Liver (tissue), 9 donors: ENCODE results near the gene ITPA. TPM values are rescaled to one million over a fixed set of nuclear protein-coding genes. Genes with fewer than 3 reads are reported as not detected.

ENCODE experiments used
- DNase-seq: peaks from one replicate; pipeline ENCODE4 v3.0.0-alpha.2; 2017; ENCODE audit warnings: low spot score
- H3K27ac ChIP-seq, 2 donors: one replicate each; pipeline ENCODE4 v1.7.0; 2013; ENCODE audit warnings: inconsistent platforms in 2 of 2, low read length in 2 of 2, control low read depth in 1 of 2, low read depth in 1 of 2, mild to moderate bottlenecking in 1 of 2
- H3K27me3 ChIP-seq, 4 donors: one replicate each; pipeline versions ENCODE4 v1.6.1 to v1.7.0; 2013; ENCODE audit warnings: low read length in 3 of 4, inconsistent platforms in 1 of 4, mild to moderate bottlenecking in 1 of 4, moderate library complexity in 1 of 4; ENCODE audit not compliant: control insufficient read depth in 4 of 4, insufficient read depth in 4 of 4
- H3K36me3 ChIP-seq, 4 donors: one replicate each; pipeline versions ENCODE4 v1.6.1 to v1.7.0; 2013; ENCODE audit warnings: low read length in 3 of 4, mild to moderate bottlenecking in 3 of 4, low read depth in 1 of 4, moderate library complexity in 1 of 4; ENCODE audit not compliant: control insufficient read depth in 4 of 4, insufficient read depth in 3 of 4
- H3K4me1 ChIP-seq, 4 donors: one replicate each; pipeline versions ENCODE4 v1.6.1 to v1.7.0; 2013; ENCODE audit warnings: low read length in 3 of 4, mild to moderate bottlenecking in 3 of 4, moderate library complexity in 1 of 4; ENCODE audit not compliant: control insufficient read depth in 4 of 4, insufficient read depth in 4 of 4
- H3K4me3 ChIP-seq, 3 donors: one replicate each; pipeline versions ENCODE4 v1.6.1 to v1.7.0; 2013; ENCODE audit warnings: low read length in 3 of 3, control low read depth in 1 of 3, low read depth in 1 of 3, mild to moderate bottlenecking in 1 of 3
- H3K9ac ChIP-seq, 2 donors: one replicate each; pipeline ENCODE4 v1.7.0; 2013; ENCODE audit warnings: low read length in 2 of 2, mild to moderate bottlenecking in 2 of 2, moderate library complexity in 2 of 2, control low read depth in 1 of 2, low read depth in 1 of 2
- H3K9me3 ChIP-seq, 4 donors: one replicate each; pipeline versions ENCODE4 v1.6.1 to v1.7.0; 2013; ENCODE audit warnings: low read length in 3 of 4; ENCODE audit not compliant: control insufficient read depth in 4 of 4
- FOXA1 ChIP-seq: IDR thresholded peaks from 2 replicates; pipeline ENCODE4 v1.6.1; 2016; ENCODE audit warnings: antibody characterized with exemption
- GABPA ChIP-seq, 2 donors: IDR thresholded peaks in 1 of 2; conservative IDR thresholded peaks in 1 of 2; 2 replicates each; pipeline ENCODE4 v1.6.1; 2016; ENCODE audit warnings: antibody characterized with exemption in 2 of 2, mild to moderate bottlenecking in 1 of 2, moderate library complexity in 1 of 2
- JUND ChIP-seq, 2 donors: IDR thresholded peaks; 2 replicates each; pipeline ENCODE4 v1.6.1; 2016; ENCODE audit warnings: antibody characterized with exemption in 2 of 2
- NR2F2 ChIP-seq: IDR thresholded peaks from 2 replicates; pipeline ENCODE4 v1.6.1; 2016; ENCODE audit warnings: antibody characterized with exemption
- RXRA ChIP-seq, 2 donors: IDR thresholded peaks; 2 replicates each; pipeline ENCODE4 v1.6.1; 2017 to 2018; ENCODE audit warnings: antibody characterized with exemption in 2 of 2, mild to moderate bottlenecking in 1 of 2
- SP1 ChIP-seq: IDR thresholded peaks from 2 replicates; pipeline ENCODE4 v1.6.1; 2018; ENCODE audit warnings: antibody characterized with exemption, mild to moderate bottlenecking
- TAF1 ChIP-seq: conservative IDR thresholded peaks from 2 replicates; pipeline ENCODE4 v1.6.1; 2016; ENCODE audit warnings: antibody characterized with exemption, mild to moderate bottlenecking
- YY1 ChIP-seq: IDR thresholded peaks from 2 replicates; pipeline ENCODE4 v1.6.1; 2016; ENCODE audit warnings: antibody characterized with exemption, mild to moderate bottlenecking
- WGBS: extraction: QIAGEN DNeasy Blood & Tissue Kit; methylation state at CpG from one replicate; pipeline ENCODE4 v1.1.7; 2013; 5-methylcytosine and 5-hydroxymethylcytosine counted together
- polyA plus RNA-seq, 2 donors: library from polyadenylated mRNA; stranded (reverse) in 1 of 2; unstranded in 1 of 2; fragments of 200-250 nt in 1 of 2; fragments of >200 nt in 1 of 2; fragmentation: Nextera tagmentation in 1 of 2; extraction: Ambion mirVana in 1 of 2; gene quantifications; one replicate each; pipeline versions ENCODE4 v1.2.1 to v1.2.3, GENCODE V29; 2013 to 2015
- total RNA-seq, 2 donors: library from RNA; depleted of rRNA; stranded (reverse); fragments of >200 nt; gene quantifications; one replicate each; pipeline ENCODE4 v1.2.3, GENCODE V29; 2014
- TF ChIP-seq, protein P1 (sequence below): IDR thresholded peaks from 2 replicates; pipeline ENCODE4 v1.6.1; 2016; ENCODE audit warnings: antibody characterized with exemption, mild to moderate bottlenecking
- TF ChIP-seq, protein P2 (sequence below): IDR thresholded peaks from 2 replicates; pipeline ENCODE4 v1.6.1; 2016; ENCODE audit warnings: antibody characterized with exemption
- TF ChIP-seq, protein P3 (sequence below): fragments of 150-350 bp; IDR thresholded peaks from 2 replicates; pipeline ENCODE4 v1.5.1; 2017; ENCODE audit warnings: improper control_type of control experiment, low read depth, low read length; ENCODE audit not compliant: missing input control
- TF ChIP-seq, protein P4 (sequence below): IDR thresholded peaks from 2 replicates; pipeline ENCODE4 v1.6.1; 2016; ENCODE audit warnings: antibody characterized with exemption
- donor health status: healthy.
- donor health status: healthy.
- donor health status: healthy.
- donor health status: healthy.
- donor health status: healthy.

Gene ITPA
- total and polyA plus RNA-seq, 4 donors = 14.4 to 39.8 (median 19.7) TPM

DNA sequence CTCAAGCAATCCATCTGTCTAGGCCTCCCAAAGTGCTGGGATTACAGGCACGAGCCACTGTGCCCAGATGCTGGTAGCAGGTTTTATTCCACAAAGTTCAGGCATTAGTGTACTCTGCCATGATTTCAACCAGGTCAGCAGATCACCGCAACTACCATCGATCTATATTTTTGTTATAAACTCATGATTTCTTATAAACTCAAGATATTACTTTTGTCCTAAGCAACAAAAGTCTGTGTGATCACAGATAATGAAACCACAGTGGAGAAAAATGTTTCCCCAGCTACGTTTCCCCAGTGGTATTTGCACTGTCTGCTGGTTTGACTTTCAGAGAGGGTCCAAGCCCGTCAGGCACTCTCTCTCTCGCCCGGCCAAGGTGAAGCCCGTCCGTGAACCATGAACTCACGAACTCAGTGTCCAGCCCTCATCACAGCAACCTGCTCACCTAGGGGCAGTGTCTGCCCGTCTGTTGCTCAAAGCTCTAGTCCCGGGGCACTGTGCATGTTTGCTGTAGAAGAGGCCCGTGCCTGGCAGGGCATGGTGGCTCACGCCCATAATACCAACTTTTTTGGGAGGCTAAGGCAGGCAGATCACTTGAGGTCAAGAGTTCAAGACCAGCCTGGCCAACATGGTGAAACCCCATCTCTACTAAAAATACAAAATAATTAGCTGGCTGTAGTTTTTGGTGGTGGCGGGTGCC, 22.7 kb downstream of the ITPA start (continued):
- TF ChIP-seq, protein P1, sequence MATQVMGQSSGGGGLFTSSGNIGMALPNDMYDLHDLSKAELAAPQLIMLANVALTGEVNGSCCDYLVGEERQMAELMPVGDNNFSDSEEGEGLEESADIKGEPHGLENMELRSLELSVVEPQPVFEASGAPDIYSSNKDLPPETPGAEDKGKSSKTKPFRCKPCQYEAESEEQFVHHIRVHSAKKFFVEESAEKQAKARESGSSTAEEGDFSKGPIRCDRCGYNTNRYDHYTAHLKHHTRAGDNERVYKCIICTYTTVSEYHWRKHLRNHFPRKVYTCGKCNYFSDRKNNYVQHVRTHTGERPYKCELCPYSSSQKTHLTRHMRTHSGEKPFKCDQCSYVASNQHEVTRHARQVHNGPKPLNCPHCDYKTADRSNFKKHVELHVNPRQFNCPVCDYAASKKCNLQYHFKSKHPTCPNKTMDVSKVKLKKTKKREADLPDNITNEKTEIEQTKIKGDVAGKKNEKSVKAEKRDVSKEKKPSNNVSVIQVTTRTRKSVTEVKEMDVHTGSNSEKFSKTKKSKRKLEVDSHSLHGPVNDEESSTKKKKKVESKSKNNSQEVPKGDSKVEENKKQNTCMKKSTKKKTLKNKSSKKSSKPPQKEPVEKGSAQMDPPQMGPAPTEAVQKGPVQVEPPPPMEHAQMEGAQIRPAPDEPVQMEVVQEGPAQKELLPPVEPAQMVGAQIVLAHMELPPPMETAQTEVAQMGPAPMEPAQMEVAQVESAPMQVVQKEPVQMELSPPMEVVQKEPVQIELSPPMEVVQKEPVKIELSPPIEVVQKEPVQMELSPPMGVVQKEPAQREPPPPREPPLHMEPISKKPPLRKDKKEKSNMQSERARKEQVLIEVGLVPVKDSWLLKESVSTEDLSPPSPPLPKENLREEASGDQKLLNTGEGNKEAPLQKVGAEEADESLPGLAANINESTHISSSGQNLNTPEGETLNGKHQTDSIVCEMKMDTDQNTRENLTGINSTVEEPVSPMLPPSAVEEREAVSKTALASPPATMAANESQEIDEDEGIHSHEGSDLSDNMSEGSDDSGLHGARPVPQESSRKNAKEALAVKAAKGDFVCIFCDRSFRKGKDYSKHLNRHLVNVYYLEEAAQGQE = no peak

DNA sequence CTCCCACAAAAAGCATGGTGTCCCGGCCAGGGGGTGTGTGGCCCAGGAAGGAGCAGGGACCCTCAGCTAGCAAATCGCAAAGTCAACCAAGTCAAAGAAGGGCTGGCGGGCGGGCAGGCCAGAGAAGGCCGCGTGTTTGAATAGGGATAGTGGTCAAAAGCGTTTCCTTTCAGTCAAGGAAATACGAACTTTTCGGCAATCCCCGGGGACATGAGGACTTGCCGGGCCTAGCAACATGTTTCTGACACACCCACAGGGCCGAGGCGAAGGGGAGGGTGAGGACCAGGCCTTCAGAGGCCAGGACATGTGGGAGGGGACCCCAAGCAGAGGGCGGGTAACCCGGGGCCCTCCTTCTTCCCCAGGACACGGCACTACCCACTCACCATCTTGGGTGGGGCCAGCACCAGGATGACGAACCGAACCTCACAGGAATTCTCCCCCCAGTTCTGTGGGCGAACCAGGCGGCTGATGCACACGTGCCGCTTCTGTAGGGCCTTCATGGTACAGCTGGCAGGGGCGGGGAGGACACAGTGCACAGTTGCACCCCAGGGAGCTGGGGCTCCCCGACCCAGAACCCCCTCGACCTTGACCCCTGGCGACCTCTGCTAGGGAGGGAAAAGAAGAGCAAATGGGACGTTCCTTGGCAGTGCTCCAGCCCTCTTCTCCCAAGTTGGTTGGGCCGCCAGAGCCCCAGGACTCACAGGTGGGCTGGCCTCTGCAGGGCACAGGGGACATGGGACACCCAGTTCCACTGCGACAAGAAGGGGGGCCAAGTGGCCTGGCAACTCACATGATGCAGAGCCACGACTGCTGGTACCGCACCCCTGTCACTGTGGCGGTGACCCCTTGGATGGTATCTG, 24.1 kb downstream of the ITPA start:
- H3K27ac ChIP-seq = no peak overlapping the region
- H3K27me3 ChIP-seq = peaks cover 0 to 2% (median 0%) of the 10 kb centered on the region in 4 donors
- no peak overlapping the region for H3K9ac ChIP-seq
- peaks cover under 1 to 6% (median 2%) of the 10 kb centered on the region in 4 donors for H3K4me1 ChIP-seq
- H3K36me3 ChIP-seq = no peaks in the 10 kb centered on the region
- H3K9me3 ChIP-seq = no peaks in the 10 kb centered on the region
- H3K4me3 ChIP-seq = no peak overlapping the region
- TF ChIP-seq, protein P2, sequence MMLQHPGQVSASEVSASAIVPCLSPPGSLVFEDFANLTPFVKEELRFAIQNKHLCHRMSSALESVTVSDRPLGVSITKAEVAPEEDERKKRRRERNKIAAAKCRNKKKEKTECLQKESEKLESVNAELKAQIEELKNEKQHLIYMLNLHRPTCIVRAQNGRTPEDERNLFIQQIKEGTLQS = no peak
- TF ChIP-seq YY1 (no peak), FOXA1 (no peak), JUND (IDR thresholded peaks at IDR 0.05) (no peak), RXRA (IDR thresholded peaks at IDR 0.05) (no peak)
- TF ChIP-seq, protein P3, sequence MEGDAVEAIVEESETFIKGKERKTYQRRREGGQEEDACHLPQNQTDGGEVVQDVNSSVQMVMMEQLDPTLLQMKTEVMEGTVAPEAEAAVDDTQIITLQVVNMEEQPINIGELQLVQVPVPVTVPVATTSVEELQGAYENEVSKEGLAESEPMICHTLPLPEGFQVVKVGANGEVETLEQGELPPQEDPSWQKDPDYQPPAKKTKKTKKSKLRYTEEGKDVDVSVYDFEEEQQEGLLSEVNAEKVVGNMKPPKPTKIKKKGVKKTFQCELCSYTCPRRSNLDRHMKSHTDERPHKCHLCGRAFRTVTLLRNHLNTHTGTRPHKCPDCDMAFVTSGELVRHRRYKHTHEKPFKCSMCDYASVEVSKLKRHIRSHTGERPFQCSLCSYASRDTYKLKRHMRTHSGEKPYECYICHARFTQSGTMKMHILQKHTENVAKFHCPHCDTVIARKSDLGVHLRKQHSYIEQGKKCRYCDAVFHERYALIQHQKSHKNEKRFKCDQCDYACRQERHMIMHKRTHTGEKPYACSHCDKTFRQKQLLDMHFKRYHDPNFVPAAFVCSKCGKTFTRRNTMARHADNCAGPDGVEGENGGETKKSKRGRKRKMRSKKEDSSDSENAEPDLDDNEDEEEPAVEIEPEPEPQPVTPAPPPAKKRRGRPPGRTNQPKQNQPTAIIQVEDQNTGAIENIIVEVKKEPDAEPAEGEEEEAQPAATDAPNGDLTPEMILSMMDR = no peak
- TF ChIP-seq, protein P4, sequence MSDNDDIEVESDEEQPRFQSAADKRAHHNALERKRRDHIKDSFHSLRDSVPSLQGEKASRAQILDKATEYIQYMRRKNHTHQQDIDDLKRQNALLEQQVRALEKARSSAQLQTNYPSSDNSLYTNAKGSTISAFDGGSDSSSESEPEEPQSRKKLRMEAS = no peak
- no peak for DNase-seq
- 93% methylated on average over 32 of the region's 32 CpGs for WGBS

DNA sequence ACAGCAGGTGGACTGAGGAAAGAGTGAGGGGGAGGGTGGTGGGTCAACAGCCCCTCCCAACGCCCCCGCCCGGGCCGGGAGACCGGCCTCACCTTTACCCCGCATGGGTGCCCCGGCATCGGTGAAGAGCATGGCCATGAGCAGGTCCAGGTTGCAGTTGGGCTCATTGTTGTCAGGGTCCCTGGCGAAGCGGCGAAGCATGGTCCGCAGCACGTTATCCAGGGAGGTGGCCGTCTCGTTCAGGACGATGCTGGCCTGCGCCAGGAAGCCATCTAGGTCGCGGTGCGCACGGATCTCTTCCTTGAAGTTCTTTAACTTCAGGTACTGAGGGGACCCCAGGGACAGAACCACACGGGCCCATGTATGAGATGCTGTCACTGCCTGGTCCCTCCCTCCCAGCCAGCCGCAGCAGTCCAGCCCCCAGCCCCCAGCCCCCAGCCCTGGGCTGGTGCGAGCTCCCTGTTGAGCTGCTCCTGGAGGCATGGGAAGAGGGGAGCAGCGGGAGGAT, 24.7 kb downstream of the ITPA start:
- H3K36me3 ChIP-seq = no peaks in the 10 kb centered on the region
- H3K4me3 ChIP-seq = no peak overlapping the region
- H3K27ac ChIP-seq = no peak overlapping the region
- TF ChIP-seq, protein P1 = no peak
- TF ChIP-seq JUND (IDR thresholded peaks at IDR 0.05) (no peak), SP1 (no peak), GABPA (IDR thresholded peaks at IDR 0.05 in 1 of 2, conservative IDR thresholded peaks at IDR 0.05 in 1 of 2) (no peak), TAF1 (no peak), NR2F2 (no peak)
- H3K27me3 ChIP-seq = peaks cover 0 to 2% (median 0%) of the 10 kb centered on the region in 4 donors
- WGBS = 93% methylated on average over 25 of the region's 25 CpGs
- no peak for DNase-seq
- H3K9me3 ChIP-seq = no peaks in the 10 kb centered on the region
- H3K9ac ChIP-seq = no peak overlapping the region
- H3K4me1 ChIP-seq = peaks cover 3 to 13% (median 7%) of the 10 kb centered on the region in 4 donors
